PC-3 (cell line): ENCODE data around the gene RTL5.

ENCODE experiments used
- EZH2 ChIP-seq: fragments of 300-600 bp; sonication (generic); IDR thresholded peaks from one replicate; pipeline ENCODE4 v1.6.1; 2017; ENCODE audit warnings: antibody characterized with exemption, mild to moderate bottlenecking, low read length; ENCODE audit not compliant: unreplicated experiment
- TF ChIP-seq, protein P1 (sequence below): fragments of 300-600 bp; sonication (generic); conservative IDR thresholded peaks from 2 replicates; pipeline ENCODE4 v1.5.1; 2017; ENCODE audit warnings: antibody characterized with exemption, low read depth, mild to moderate bottlenecking, low read length

GRCh38 chrX:72114306-72114705 lies 17.4 kb downstream of the RTL5 start:
- TF ChIP-seq, protein P1, sequence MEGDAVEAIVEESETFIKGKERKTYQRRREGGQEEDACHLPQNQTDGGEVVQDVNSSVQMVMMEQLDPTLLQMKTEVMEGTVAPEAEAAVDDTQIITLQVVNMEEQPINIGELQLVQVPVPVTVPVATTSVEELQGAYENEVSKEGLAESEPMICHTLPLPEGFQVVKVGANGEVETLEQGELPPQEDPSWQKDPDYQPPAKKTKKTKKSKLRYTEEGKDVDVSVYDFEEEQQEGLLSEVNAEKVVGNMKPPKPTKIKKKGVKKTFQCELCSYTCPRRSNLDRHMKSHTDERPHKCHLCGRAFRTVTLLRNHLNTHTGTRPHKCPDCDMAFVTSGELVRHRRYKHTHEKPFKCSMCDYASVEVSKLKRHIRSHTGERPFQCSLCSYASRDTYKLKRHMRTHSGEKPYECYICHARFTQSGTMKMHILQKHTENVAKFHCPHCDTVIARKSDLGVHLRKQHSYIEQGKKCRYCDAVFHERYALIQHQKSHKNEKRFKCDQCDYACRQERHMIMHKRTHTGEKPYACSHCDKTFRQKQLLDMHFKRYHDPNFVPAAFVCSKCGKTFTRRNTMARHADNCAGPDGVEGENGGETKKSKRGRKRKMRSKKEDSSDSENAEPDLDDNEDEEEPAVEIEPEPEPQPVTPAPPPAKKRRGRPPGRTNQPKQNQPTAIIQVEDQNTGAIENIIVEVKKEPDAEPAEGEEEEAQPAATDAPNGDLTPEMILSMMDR, result no peak
- no peak for TF ChIP-seq EZH2
